GM23338 (cell line): ENCODE data around the gene TMIGD2. TPM values are rescaled to one million over a fixed set of nuclear protein-coding genes. Genes with fewer than 3 reads are reported as not detected.

Experiments used
- ATAC-seq: fragments of 200-7000 bp; cut with Tn5 transposase; 3 replicates; pipeline ENCODE4 v1.9.1; 2020
- DNase-seq: peaks from one replicate; pipeline ENCODE4 v3.0.0-alpha.2; 2015; ENCODE audit warnings: low spot score
- H2AFZ ChIP-seq: fragments of 200-600 bp; sonication (generic); 2 replicates; pipeline ENCODE4 v1.8.0; 2016; ENCODE audit warnings: antibody characterized with exemption, mild to moderate bottlenecking, moderate library complexity
- H3F3A ChIP-seq: fragments of 200-600 bp; sonication (generic); replicated peaks from 2 replicates; pipeline ENCODE4 v1.8.0; 2017; ENCODE audit warnings: antibody characterized with exemption, mixed run types, low read depth
- H3K27ac ChIP-seq: fragments of 200-600 bp; sonication (generic); 2 replicates; pipeline ENCODE4 v1.6.1; 2016; ENCODE audit warnings: low read depth
- H3K27me3 ChIP-seq: fragments of 200-600 bp; sonication (generic); 2 replicates; pipeline ENCODE4 v1.8.0; 2016; ENCODE audit warnings: mild to moderate bottlenecking, mixed run types, moderate library complexity; ENCODE audit not compliant: insufficient read depth
- H3K36me3 ChIP-seq: fragments of 200-600 bp; sonication (generic); 2 replicates; pipeline ENCODE4 v1.8.0; 2016; ENCODE audit warnings: mild to moderate bottlenecking; ENCODE audit not compliant: insufficient read depth
- H3K4me1 ChIP-seq: fragments of 200-600 bp; sonication (generic); 2 replicates; pipeline ENCODE4 v1.8.0; 2016; ENCODE audit warnings: mild to moderate bottlenecking, moderate library complexity; ENCODE audit not compliant: insufficient read depth
- H3K4me2 ChIP-seq: fragments of 200-600 bp; sonication (generic); 2 replicates; pipeline ENCODE4 v1.7.1; 2017; ENCODE audit warnings: mixed run types
- H3K4me3 ChIP-seq: fragments of 200-600 bp; sonication (generic); 2 replicates; pipeline ENCODE4 v1.6.1; 2016; ENCODE audit warnings: mixed run types
- H3K79me2 ChIP-seq: fragments of 200-600 bp; sonication (generic); replicated peaks from 2 replicates; pipeline ENCODE4 v1.8.0; 2017; ENCODE audit warnings: mild to moderate bottlenecking; ENCODE audit not compliant: insufficient read depth
- H3K9me2 ChIP-seq: fragments of 200-600 bp; sonication (generic); 2 replicates; pipeline ENCODE4 v1.8.0; 2017; ENCODE audit not compliant: insufficient read depth
- H4K20me1 ChIP-seq: fragments of 200-600 bp; sonication (generic); replicated peaks from 2 replicates; pipeline ENCODE4 v1.8.0; 2017; ENCODE audit warnings: mild to moderate bottlenecking; ENCODE audit not compliant: insufficient read depth
- H3K27ac Mint-ChIP-seq: 2 replicates; pipeline ENCODE4 v1.8.0; 2020; ENCODE audit warnings: inconsistent platforms, mild to moderate bottlenecking, moderate library complexity, mixed read lengths
- H3K27me3 Mint-ChIP-seq: 3 replicates; pipeline ENCODE4 v1.8.0; 2022; ENCODE audit warnings: low read depth, mild to moderate bottlenecking, moderate library complexity, mixed read lengths, inconsistent platforms; ENCODE audit not compliant: insufficient read depth, poor library complexity
- H3K36me3 Mint-ChIP-seq: 3 replicates; pipeline ENCODE4 v1.8.0; 2021; ENCODE audit warnings: low read depth, mild to moderate bottlenecking, inconsistent platforms, moderate library complexity, mixed read lengths
- H3K4me1 Mint-ChIP-seq: 3 replicates; pipeline ENCODE4 v1.8.0; 2020; ENCODE audit warnings: mild to moderate bottlenecking, inconsistent platforms, mixed read lengths
- H3K4me3 Mint-ChIP-seq: 3 replicates; pipeline ENCODE4 v1.8.0; 2021; ENCODE audit warnings: moderate library complexity, mild to moderate bottlenecking, inconsistent platforms, mixed read lengths
- H3K9me3 Mint-ChIP-seq: 3 replicates; pipeline ENCODE4 v1.8.0; 2020; ENCODE audit warnings: moderate library complexity, mild to moderate bottlenecking, inconsistent platforms, mixed read lengths
- CREB1 ChIP-seq: fragments of 250-450 bp; sonication (Bioruptor Pico); IDR thresholded peaks from 2 replicates; pipeline ENCODE4 v1.5.0; 2020; ENCODE audit warnings: low read depth, mild to moderate bottlenecking, moderate library complexity
- EZH2 ChIP-seq: fragments of 200-600 bp; sonication (generic); IDR thresholded peaks from one replicate; pipeline ENCODE4 v1.8.0; 2017; ENCODE audit warnings: antibody characterized with exemption, mild to moderate bottlenecking, low read depth; ENCODE audit not compliant: unreplicated experiment
- EZH2phosphoT487 ChIP-seq: fragments of 200-600 bp; sonication (generic); IDR thresholded peaks from one replicate; pipeline ENCODE4 v1.8.1; 2018; ENCODE audit warnings: antibody characterized with exemption; ENCODE audit not compliant: unreplicated experiment
- NANOG ChIP-seq: IDR thresholded peaks from 2 replicates; pipeline ENCODE4 v1.6.1; 2016; ENCODE audit warnings: antibody characterized with exemption, borderline replicate concordance
- STAT1 ChIP-seq: IDR thresholded peaks from one replicate; pipeline ENCODE4 v1.6.1; 2016; ENCODE audit warnings: antibody characterized with exemption; ENCODE audit not compliant: unreplicated experiment
- ZNF331 ChIP-seq: fragments of 250-450 bp; sonication (Bioruptor Pico); IDR thresholded peaks from 2 replicates; pipeline ENCODE4 v1.5.0; 2020; ENCODE audit warnings: low read depth, mild to moderate bottlenecking, moderate library complexity
- polyA plus RNA-seq: library from polyadenylated mRNA; unstranded; fragments of >200 nt; fragmentation: Nextera tagmentation; extraction: Ambion mirVana; gene quantifications from 2 replicates; pipeline ENCODE4 v1.2.1, GENCODE V29; 2016
- total RNA-seq: library from RNA; depleted of rRNA; stranded (reverse); fragments of >200 nt; shearing (Covaris generic); gene quantifications from 2 replicates; pipeline ENCODE4 v1.2.3, GENCODE V29; 2014
- TF ChIP-seq, protein P1 (sequence below): IDR thresholded peaks from one replicate; pipeline ENCODE4 v1.6.1; 2018; ENCODE audit warnings: antibody characterized with exemption; ENCODE audit not compliant: unreplicated experiment
- TF ChIP-seq, protein P2 (sequence below): IDR thresholded peaks from 2 replicates; pipeline ENCODE4 v1.6.1; 2016; ENCODE audit warnings: antibody characterized with exemption
- TF ChIP-seq, protein P3 (sequence below): fragments of 250-450 bp; sonication (Bioruptor Pico); IDR thresholded peaks from 2 replicates; pipeline ENCODE4 v1.5.0; 2020; ENCODE audit warnings: mild to moderate bottlenecking, moderate library complexity

The TMIGD2 gene
- total and polyA plus RNA-seq, 2 experiments from 2014 or later = 0.76 to 0.79 TPM

DNA sequence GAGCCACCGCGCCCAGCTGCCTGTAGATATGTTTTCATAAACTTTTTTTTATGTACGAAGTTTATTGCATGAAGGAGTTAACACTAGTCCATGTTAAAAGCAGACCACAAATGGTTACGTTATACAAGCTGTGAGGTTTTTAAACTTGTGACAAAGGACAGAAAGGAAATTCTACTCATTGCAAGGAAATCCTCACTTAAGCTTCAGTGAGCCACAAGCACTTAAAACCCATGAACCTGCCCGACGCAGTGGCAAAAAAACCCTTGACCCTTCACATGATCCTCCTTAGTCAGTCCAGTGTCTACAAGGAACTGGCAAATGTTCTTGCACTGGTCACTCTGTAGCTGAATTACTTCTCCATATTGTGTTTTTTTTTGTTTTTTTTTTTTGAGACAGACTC lies 45.3 kb upstream of the TMIGD2 start:
- Mint-ChIP-seq H3K4me3 (no peak overlapping the region), H3K9me3 (no peaks in the 10 kb centered on the region), H3K36me3 (peaks cover 38% of the 10 kb centered on the region), H3K27me3 (peaks cover 19% of the 10 kb centered on the region), H3K27ac (no peak overlapping the region), H3K4me1 (no peaks in the 10 kb centered on the region)
- Histone ChIP-seq H4K20me1 (peaks cover 6% of the 10 kb centered on the region), H3K79me2 (0 out of 2 replicates have a peak, but pooled peaks cover 5% of the 10 kb centered on the region), H3K9me2 (no peaks in the 10 kb centered on the region), H3K27ac (no peak overlapping the region), H3K4me2 (no peak overlapping the region), H3K4me1 (no peaks in the 10 kb centered on the region), H3K27me3 (no peaks in the 10 kb centered on the region), H3K36me3 (no peaks in the 10 kb centered on the region; the same call in 1 of the 2 replicates), H3K4me3 (no peak overlapping the region), H2AFZ (no peak overlapping the region), H3F3A (peaks cover 14% of the 10 kb centered on the region; the same call in 1 of the 2 replicates)
- ATAC-seq (no peak), DNase-seq (no peak)
- TF ChIP-seq EZH2 = no peak

DNA sequence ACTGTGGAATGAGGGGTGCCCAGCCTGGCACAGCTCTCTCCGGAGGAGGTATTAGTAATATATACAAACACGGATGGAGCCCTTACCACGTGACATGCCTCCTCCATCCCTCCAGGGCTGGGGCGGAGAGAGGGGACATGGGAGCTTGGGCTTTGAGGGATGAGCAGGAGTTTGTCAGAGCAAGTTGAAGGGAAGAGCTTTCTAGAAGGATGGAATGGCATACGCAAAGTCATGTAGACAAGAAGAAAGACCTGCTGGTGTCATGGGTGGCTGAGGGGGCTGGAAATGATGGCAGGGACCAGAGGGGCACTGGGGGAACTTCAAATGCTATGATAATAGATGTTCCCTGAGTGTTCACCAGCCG lies 43.8 kb upstream of the TMIGD2 start:
- H3K27me3 Mint-ChIP-seq = peaks cover 19% of the 10 kb centered on the region
- TF ChIP-seq NANOG (no peak), STAT1 (no peak), CREB1 (CRISPR knock-in tag) (no peak), EZH2phosphoT487 (no peak), ZNF331 (CRISPR knock-in tag) (no peak)
- TF ChIP-seq, protein P1, sequence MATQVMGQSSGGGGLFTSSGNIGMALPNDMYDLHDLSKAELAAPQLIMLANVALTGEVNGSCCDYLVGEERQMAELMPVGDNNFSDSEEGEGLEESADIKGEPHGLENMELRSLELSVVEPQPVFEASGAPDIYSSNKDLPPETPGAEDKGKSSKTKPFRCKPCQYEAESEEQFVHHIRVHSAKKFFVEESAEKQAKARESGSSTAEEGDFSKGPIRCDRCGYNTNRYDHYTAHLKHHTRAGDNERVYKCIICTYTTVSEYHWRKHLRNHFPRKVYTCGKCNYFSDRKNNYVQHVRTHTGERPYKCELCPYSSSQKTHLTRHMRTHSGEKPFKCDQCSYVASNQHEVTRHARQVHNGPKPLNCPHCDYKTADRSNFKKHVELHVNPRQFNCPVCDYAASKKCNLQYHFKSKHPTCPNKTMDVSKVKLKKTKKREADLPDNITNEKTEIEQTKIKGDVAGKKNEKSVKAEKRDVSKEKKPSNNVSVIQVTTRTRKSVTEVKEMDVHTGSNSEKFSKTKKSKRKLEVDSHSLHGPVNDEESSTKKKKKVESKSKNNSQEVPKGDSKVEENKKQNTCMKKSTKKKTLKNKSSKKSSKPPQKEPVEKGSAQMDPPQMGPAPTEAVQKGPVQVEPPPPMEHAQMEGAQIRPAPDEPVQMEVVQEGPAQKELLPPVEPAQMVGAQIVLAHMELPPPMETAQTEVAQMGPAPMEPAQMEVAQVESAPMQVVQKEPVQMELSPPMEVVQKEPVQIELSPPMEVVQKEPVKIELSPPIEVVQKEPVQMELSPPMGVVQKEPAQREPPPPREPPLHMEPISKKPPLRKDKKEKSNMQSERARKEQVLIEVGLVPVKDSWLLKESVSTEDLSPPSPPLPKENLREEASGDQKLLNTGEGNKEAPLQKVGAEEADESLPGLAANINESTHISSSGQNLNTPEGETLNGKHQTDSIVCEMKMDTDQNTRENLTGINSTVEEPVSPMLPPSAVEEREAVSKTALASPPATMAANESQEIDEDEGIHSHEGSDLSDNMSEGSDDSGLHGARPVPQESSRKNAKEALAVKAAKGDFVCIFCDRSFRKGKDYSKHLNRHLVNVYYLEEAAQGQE = no peak
- TF ChIP-seq, protein P2, sequence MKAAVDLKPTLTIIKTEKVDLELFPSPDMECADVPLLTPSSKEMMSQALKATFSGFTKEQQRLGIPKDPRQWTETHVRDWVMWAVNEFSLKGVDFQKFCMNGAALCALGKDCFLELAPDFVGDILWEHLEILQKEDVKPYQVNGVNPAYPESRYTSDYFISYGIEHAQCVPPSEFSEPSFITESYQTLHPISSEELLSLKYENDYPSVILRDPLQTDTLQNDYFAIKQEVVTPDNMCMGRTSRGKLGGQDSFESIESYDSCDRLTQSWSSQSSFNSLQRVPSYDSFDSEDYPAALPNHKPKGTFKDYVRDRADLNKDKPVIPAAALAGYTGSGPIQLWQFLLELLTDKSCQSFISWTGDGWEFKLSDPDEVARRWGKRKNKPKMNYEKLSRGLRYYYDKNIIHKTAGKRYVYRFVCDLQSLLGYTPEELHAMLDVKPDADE = no peak
- TF ChIP-seq, protein P3, sequence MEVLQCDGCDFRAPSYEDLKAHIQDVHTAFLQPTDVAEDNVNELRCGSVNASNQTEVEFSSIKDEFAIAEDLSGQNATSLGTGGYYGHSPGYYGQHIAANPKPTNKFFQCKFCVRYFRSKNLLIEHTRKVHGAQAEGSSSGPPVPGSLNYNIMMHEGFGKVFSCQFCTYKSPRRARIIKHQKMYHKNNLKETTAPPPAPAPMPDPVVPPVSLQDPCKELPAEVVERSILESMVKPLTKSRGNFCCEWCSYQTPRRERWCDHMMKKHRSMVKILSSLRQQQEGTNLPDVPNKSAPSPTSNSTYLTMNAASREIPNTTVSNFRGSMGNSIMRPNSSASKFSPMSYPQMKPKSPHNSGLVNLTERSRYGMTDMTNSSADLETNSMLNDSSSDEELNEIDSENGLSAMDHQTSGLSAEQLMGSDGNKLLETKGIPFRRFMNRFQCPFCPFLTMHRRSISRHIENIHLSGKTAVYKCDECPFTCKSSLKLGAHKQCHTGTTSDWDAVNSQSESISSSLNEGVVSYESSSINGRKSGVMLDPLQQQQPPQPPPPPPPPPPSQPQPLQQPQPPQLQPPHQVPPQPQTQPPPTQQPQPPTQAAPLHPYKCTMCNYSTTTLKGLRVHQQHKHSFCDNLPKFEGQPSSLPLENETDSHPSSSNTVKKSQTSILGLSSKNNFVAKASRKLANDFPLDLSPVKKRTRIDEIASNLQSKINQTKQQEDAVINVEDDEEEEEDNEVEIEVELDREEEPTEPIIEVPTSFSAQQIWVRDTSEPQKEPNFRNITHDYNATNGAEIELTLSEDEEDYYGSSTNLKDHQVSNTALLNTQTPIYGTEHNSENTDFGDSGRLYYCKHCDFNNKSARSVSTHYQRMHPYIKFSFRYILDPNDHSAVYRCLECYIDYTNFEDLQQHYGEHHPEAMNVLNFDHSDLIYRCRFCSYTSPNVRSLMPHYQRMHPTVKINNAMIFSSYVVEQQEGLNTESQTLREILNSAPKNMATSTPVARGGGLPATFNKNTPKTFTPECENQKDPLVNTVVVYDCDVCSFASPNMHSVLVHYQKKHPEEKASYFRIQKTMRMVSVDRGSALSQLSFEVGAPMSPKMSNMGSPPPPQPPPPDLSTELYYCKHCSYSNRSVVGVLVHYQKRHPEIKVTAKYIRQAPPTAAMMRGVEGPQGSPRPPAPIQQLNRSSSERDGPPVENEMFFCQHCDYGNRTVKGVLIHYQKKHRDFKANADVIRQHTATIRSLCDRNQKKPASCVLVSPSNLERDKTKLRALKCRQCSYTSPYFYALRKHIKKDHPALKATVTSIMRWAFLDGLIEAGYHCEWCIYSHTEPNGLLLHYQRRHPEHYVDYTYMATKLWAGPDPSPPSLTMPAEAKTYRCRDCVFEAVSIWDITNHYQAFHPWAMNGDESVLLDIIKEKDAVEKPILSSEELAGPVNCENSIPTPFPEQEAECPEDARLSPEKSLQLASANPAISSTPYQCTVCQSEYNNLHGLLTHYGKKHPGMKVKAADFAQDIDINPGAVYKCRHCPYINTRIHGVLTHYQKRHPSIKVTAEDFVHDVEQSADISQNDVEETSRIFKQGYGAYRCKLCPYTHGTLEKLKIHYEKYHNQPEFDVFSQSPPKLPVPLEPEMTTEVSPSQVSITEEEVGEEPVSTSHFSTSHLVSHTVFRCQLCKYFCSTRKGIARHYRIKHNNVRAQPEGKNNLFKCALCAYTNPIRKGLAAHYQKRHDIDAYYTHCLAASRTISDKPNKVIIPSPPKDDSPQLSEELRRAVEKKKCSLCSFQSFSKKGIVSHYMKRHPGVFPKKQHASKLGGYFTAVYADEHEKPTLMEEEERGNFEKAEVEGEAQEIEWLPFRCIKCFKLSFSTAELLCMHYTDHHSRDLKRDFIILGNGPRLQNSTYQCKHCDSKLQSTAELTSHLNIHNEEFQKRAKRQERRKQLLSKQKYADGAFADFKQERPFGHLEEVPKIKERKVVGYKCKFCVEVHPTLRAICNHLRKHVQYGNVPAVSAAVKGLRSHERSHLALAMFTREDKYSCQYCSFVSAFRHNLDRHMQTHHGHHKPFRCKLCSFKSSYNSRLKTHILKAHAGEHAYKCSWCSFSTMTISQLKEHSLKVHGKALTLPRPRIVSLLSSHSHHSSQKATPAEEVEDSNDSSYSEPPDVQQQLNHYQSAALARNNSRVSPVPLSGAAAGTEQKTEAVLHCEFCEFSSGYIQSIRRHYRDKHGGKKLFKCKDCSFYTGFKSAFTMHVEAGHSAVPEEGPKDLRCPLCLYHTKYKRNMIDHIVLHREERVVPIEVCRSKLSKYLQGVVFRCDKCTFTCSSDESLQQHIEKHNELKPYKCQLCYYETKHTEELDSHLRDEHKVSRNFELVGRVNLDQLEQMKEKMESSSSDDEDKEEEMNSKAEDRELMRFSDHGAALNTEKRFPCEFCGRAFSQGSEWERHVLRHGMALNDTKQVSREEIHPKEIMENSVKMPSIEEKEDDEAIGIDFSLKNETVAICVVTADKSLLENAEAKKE (CRISPR knock-in tag) = no peak

More for the DNA sequence above, 43.8 kb upstream of the TMIGD2 start:
- peaks cover 3% of the 10 kb centered on the region for H3K4me1 Mint-ChIP-seq
- Histone ChIP-seq H3K4me2 (no peak overlapping the region), H4K20me1 (no peaks in the 10 kb centered on the region; the same call in none of the 2 replicates), H3F3A (peaks cover 9% of the 10 kb centered on the region; the same call in 1 of the 2 replicates), H3K79me2 (0 out of 2 replicates have a peak, but pooled peaks cover 5% of the 10 kb centered on the region), H3K4me3 (no peak overlapping the region), H3K27me3 (no peaks in the 10 kb centered on the region), H3K9me2 (no peaks in the 10 kb centered on the region), H3K27ac (no peak overlapping the region), H2AFZ (no peak overlapping the region), H3K4me1 (no peaks in the 10 kb centered on the region), H3K36me3 (no peaks in the 10 kb centered on the region; the same call in 1 of the 2 replicates)
- H3K27ac Mint-ChIP-seq = no peak overlapping the region
- no peak for DNase-seq
- ATAC-seq = no peak
- H3K36me3 Mint-ChIP-seq = peaks cover 38% of the 10 kb centered on the region
- H3K4me3 Mint-ChIP-seq = no peak overlapping the region
- H3K9me3 Mint-ChIP-seq = no peaks in the 10 kb centered on the region; the same call in 2 of the 3 replicates
